Esophagus mucosa (tissue), 1 donor: Measurements from ENCODE around the gene DGKZ. TPM values are rescaled to one million over a fixed set of nuclear protein-coding genes. Genes with fewer than 3 reads are reported as not detected.

Source experiments
- ATAC-seq: fragments of 200-7000 bp; cut with Tn5 transposase; one replicate; pipeline ENCODE4 v1.9.1; 2020
- total RNA-seq: library from RNA; stranded (reverse); gene quantifications from one replicate; pipeline ENCODE4 v1.2.4, GENCODE V29; 2023
- donor health status: DM: yes; HTN: yes; CAD: no.

The DGKZ gene
- total RNA-seq, 1 donor from 2014 or later = 31.4 TPM

DNA sequence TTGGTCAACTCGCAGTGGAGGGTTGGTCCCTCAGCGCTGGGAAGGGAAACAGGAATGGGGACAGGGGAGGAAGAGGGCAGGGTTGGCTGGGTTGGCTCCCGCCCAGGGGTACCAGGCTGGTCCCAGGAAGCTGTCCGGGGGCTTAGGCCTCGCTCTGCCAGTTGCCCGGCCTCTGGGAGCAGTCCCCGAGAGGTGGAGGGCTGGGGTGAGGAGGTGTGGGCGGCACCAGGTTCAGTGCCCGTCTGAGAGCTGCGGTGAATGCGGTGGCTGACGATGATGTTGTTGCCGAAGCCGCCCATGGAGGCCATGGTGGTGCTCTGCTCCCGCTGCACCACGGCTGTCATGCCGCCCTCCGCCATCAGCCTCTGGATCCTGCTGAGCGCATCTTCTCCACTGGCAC, 50.3 kb downstream of the DGKZ start:
- ATAC-seq = no peak

DNA sequence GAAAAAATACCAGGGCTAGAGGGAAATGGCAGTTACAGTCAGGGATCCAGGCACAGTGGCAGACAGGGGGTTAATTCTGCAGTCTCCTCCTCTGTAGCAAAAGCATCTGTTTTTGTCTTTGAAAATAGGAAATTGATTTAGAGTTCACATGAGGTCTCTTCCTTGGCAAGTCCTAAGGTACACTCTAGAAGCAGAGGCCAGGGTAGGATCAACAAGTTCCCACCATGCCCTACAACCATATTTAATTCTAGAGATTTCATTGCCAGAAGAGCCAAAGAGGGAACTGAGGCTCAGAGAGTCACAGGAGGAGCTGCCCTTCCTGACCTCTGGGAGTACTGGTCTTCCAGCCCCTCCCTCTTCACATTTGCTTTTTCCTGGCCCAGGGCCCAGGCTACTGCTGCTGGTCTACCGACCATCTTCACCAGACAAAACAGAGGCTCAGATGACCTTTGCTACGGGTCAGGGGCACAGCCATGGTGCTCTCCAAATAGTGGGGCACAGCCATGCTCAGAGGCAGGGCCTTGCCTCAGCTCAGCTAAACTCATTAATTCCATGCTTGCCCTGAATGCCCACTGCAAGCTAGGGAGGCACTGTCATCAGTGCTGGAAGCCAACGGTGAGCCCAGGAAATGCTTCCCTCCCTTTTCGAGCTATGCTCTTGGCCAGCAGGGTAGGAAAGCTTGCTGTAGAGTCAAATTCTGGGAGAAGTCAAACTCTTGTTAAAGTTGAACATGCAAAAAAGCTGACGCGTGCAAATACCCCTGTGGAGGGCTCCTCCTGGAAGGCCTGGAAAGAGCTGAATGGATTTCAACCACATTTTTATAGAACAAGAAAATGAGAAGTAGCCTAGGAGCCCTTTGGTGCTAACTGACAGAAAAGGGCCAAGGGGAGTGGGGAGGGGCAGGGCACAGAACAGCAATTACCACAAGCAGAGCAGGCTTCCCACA, 56.0 kb downstream of the DGKZ start:
- ATAC-seq = no peak

DNA sequence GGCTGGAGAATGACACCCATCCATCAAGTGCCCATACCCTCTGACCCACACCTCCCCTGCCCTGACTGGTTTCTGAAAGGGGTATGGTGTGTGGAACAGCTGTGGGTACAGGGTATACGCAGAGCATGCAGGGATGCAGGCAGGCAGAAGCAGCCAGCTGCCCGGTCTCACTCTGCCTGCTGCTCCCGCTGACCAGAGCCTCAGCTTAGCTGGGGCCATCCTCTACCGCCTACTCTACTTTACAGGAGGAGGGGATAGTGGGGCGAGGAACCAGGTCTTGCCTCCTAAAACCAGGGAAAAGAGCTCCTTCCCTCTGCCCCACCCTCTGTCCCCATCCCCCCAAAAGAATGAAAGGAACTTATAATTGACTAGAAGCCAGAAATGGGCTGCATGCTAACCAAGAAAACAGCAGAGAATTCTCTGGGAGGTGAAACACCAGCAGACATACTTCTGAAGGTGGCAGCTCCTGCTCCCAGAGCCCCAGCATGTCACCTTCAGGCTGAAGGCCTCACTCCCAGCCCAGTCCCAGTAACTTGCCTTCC, 57.3 kb downstream of the DGKZ start:
- no peak for ATAC-seq

DNA sequence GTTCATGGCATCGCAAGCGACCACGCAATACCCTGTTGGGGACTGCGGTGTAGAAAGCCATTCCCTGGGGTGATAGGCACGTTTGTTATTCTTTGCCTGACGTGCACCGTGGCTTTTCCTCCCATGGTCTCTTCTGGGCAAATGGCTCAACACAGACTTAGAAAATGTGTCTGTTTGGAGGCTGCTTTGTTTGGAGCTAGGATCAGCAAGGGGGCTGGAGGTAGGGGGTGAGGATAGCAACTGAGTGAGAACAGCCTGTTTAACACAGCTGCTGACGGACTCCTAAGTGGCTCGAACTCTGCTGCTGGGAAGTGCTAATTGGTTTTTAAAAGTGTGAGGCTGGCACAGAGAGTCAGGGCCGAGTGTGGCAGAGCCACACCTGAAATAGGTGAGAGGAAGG, 60.4 kb downstream of the DGKZ start:
- ATAC-seq = no peak

DNA sequence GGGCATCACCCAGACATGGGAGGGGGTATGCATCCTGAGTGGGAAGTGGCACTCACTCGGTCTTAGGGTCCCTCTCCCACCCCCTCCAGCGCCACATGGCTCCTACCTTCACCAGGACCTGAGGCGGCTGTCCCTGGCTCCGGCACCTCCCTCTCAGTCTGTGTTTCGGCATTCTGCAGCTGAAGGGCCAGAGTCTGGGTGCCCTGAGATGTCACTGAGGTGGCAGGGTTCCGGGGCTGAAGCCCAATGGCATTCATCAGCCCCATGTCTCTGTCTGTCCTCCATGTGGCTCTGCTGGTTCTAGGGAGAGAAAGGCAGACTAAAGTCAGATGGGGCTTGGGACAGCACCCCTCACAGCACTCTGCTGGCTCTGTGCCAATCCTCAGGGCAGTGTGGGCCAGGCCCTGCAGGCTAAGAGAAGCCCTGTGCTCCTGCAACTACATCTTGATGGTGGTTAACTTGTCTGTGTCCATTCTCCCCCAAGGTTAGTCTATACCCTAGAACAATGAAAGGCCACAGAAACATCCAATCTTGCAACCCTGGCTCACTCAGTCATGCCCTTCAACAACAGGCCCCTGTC, 61.2 kb downstream of the DGKZ start:
- no peak for ATAC-seq

DNA sequence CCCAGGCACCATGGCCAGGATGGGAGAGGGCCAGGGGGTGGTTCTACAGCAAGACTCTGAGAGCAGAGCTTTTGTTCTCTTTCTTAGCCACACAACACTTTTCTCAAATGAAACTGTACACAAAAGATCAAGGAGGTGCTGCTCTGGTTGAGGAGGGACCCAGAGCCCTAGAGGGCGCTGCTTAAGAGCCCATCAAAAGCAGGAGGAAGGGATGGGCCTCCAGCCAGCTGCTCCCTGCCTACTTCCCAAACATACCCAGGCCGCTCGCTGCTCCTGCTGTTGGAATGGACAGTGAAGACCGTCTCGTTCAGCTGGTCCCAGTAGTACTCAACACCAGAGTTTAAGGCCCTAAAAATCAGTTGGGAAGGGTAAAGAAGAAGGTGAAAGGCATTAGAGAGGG, 62.8 kb downstream of the DGKZ start:
- no peak for ATAC-seq

DNA sequence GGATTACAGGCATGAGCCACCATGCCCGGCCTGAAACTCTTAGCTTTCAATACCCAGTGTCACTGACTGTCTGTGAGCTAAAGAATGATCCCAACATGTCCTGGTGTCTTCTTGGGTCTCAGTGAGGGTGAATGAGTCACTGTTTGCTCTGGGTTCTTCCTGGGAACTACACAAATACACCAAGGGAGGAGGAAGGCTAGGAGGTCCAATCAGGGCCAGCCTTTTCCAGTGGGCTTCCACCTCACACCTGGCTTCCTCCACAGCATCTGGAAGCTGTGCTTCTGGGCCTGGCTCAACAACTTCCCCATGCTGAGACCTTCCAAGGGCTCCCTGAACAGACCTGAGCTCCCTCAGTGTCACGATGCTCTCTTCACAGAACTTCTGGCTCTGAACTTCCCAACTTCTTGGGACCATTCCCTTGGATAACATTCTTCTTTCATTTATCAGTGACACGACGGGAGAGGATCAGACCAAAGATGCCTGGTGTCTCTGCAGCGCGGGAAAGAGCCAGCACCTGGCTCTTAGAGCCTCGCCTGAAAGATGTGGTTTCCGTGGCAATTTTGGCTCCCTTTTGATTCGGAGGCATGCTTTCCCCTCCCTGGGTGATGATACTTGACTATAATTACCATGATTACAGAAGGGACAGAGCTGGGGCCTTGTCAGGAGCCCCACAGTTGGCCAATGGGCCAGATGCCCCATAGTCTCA, 66.7 kb downstream of the DGKZ start:
- no peak for ATAC-seq

DNA sequence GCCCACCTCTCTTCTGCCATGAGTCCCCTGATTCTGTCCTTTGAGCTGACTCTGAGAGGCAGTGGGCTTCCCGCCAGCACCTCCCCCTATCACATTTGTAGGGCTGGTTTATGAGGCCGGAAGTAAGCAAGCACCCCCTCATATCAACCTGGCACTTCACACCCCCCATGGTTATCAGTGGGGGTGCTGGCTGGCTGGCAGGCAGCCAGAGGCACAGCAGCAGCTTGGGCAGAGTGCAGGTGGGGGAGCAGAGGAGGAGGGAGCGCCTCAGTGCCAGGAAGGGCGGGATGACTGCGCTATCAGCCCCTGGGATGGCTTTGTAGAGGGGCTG, 67.2 kb downstream of the DGKZ start:
- ATAC-seq = no peak

DNA sequence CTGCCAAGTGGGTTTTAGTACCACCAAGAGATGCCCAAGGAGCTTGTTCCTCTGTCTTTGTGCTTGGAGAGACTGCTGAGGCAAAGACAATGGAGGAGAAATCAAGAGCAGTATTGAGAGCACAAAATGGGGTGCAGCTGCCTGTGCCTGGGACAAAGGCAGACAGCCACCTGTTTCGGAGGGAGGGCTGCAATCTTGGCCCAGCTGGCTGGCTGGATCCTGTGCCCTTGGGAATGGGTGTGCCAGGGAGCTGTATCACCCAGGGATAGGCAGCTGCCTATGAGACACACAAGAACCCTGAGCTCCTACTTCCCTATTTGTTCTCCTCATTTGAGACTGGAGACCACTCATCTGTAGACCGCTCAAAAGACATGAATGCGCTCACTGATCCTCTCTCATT, 67.6 kb downstream of the DGKZ start:
- no peak for ATAC-seq

DNA sequence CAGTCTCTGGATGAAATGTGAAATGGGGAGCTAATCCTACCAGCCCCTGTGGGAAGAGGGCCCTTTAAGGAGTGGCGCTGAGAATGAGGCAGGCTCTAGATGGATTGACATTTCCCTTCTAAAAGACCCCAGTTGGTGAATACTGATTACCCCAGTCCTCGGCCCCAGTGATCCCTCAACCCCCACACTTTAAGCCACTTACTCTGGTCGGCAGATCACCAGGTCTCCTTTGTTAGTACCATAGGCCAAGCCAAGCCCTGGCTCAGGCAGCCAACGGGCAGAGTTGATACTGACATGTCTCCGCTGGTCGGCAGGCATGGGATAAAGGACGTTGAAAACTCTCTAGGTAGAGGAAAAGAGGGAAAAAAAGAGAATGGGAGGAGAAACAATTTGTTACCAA, 70.4 kb downstream of the DGKZ start:
- ATAC-seq = no peak

DNA sequence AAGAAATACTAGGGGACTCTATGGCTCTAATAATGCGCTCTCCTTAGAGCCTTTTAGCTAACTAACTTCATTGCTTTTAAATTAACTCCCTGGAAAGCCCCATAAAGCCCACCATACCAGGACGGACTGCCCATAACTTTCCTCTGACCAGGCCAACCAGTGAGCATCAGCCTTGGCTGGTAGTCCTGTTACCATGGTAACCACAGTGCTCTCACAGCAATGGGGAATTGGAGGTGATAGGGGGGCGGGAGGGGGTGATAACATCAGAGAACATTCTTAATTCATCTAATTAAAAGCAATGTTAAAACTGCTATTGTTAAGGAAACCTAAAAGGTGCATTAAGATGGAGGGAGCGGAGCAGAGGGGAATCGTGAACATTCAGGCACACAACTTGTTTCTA, 71.5 kb downstream of the DGKZ start:
- ATAC-seq = no peak

DNA sequence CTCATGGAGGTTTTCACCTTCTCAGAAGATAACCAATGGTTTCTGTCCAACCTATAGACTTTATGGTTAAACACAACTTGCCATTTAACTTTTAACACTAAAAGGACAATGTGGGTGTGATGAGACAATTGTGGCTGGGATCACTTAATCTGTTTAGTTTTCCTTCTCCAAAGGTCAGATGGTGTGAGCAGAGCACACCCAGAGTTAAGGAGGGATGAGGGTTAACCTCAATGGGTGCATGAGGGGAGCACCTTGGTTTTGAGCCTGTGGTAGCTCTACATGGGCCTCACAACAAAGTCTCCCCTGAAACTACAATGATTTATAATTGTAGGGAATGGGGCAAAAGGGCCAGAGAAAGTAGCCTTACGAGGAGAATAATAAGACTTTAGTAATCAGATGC, 73.2 kb downstream of the DGKZ start:
- ATAC-seq = no peak

DNA sequence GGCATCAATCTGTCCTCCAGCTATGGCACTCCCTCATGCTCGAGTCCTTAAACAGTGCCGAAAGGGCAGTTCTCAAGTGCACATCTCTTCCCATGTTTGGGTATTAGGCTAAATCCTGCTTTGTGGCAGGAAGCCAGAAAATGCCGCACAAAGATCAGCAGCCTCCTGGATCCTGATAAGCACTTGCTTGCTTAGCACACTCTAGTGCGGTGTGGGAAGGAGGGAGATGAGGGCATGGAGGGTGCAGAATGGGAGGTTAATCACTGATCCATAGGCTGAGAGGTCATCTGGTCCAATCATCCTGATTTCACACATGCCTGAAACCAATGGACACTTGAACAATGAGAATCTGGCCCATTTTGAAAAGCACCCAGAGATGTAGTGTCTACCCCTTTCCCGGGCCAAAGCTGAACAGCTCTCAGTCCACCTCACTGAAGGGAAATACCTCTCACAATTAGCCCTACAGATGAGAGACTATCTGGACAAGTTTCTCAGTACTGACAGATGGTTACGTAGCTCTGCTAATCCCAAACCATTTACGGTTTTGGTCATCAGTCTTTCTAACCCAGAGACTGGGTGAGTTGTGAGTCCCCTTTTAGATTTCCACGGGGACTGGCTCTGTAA, 74.1 kb downstream of the DGKZ start:
- no peak for ATAC-seq

DNA sequence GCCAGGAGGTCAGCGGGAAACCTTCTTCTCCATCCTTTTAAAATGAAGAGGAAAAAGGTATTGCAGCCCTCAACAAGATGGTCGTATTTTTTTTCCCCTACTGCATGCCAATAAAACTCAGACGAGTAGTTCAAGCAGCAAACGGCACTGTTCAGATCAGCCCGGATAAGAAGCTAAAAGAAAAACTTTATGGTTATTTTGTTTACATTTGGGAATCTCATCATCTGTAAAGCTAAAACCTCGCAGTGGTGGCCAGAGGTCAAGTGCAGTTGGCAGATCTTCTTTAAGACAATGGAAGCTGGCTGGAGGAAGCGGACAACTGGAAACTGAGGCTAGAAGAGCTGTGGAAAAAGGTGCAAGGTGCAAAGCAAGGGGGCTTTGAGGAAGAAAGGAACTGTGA, 75.3 kb downstream of the DGKZ start:
- no peak for ATAC-seq

DNA sequence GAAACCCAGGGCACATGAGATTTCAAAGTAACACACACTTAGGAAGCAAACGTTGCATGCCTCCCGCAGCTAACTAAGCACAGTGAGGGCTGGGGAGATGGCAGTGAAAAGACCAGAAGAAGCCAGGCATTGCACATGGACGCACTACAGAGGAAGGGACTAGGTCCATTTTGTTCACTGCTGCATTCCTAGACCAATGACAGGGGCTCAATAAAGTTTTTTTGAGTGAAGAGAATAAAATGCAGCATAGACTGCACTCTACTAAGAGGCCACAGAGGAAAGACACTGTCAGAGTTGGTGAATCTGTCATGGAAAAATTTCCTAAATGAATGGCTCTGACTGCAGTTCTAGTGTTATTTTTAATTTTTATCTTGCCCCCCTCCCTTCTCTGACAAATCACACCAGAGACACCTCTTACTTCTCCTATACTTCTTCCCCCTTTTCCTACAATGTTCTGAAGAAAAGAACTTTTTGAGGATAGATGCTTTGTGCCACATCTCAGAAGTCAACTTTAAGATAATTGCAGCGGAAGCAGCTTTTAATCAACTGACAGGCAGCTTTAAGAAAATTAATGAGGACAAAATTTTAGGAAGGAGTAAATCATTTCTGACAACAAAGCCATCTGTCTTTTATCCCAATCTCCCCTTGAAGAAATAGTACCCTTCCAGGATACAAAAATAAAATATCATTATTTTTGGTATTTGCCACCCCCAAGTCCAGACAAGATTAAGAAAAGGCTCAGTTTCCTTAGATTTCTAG, 79.1 kb downstream of the DGKZ start:
- no peak for ATAC-seq

DNA sequence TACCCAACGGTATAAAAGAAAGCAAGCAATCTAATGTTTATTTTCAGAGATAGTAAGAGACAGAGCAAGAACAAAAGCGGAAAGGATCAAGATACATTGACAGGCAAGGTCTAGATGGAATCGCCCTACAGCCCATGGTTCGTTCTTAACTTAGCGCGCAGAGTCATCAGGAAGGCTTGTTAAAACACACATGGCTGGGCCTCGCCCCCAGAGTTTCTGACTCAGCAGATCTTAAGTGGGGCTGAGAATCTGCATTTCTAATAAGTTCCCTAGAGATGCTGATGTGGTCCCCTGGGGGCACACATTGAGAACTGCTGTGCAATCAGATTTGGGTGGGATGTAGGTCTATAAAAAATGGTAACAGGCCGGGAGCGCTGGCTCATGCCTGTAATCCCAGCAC, 80.1 kb downstream of the DGKZ start:
- ATAC-seq = no peak

DNA sequence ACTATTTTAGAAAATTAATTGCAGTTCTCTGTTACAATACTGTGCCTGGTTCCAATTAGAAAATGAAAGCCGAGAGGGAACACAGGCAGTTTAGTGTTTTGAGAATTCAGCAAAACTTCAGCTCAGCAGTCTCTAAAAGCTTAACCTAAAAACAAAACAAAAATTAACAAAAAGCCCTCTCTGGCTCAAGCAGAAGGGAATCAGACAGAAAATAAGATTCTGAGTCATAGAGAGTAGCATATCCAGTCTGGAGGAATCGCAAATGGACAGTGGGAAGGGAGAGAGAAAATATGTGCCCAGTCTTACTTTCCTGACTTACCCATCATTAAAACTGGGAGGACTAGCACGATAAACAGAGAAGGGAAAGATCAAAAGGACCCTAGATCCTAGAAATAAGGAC, 82.5 kb downstream of the DGKZ start:
- ATAC-seq = no peak

Other genes starting within 250 kb of the DGKZ start
- 17.2 TPM for gene PHF21A, start 226.0 kb upstream of the DGKZ start, total RNA-seq
- 0.64 TPM for gene CREB3L1, start 69.8 kb upstream of the DGKZ start, total RNA-seq
- 40.9 TPM for gene MDK, start 34.2 kb downstream of the DGKZ start, total RNA-seq
- 0.12 TPM for gene CHRM4, start 44.3 kb downstream of the DGKZ start, total RNA-seq
- 16.8 TPM for gene AMBRA1, start 246.6 kb downstream of the DGKZ start, total RNA-seq